Amygdala (tissue), 56 donors: ENCODE data around the gene APRT.

Source experiments
- DNase-seq, 56 donors: peaks; one replicate each; lab custom pipeline; 2025; lab: John Stamatoyannopoulos, UW

The APRT gene

DNA sequence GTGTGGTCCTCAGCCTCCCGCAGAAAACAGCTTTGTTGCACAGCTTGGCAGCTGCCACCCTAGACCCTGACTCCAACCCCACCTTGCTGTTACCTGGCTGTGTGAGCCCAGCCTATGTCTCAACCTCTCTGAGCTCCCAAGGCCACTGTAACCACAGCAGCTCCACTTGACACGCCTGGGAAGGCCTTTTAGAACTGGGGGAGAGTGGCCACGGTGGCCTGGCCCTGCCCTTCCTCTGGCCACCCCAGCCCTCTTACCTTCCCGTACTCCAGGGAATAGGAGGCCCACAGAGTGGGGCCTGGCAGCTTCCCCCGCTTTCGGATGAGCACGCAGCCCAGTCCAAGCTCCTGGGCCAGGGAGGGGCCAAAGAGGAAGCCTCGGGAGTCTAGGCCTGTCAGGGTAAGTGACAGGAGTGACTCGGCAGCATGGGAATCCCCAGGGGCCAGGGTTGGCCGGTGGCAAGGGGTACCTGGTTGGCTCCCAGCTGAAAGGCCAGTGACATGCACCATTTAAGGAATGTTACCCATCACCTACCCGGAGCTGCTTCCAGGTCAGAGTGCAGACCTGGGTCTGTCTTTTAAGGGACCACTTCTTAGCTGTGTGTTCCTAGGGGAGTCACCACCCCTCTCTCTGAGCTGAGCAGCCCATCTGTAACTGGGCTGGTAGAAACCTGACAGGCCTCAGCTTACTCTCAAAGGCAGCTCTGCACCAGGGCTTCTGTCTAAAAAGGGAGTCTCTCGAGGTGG lies 1.4 kb downstream of the APRT start:
- DNase-seq = no peak

DNA sequence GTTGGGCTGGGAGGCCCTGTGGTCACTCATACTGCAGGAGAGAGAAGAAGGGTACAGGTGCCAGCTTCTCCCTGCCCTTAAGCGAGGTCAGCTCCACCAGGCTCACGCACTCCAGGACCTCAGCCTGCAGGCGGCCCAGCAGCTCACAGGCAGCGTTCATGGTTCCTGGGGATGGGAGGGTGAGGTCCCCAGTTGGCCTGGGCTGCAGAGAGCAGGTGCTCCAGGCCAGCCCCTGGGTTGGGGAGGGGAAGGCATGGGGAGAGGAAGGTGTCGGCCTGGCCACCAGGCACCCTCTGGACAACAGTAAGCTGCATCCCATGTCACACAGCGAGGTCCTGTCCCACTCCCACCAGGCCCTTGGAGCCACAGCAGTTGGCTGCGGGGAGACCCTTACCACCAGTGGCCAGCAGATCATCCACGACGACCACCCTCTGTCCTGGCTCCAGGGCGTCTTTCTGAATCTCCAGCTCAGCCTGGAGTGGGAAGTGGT lies 2.0 kb downstream of the APRT start:
- DNase-seq = no peak

DNA sequence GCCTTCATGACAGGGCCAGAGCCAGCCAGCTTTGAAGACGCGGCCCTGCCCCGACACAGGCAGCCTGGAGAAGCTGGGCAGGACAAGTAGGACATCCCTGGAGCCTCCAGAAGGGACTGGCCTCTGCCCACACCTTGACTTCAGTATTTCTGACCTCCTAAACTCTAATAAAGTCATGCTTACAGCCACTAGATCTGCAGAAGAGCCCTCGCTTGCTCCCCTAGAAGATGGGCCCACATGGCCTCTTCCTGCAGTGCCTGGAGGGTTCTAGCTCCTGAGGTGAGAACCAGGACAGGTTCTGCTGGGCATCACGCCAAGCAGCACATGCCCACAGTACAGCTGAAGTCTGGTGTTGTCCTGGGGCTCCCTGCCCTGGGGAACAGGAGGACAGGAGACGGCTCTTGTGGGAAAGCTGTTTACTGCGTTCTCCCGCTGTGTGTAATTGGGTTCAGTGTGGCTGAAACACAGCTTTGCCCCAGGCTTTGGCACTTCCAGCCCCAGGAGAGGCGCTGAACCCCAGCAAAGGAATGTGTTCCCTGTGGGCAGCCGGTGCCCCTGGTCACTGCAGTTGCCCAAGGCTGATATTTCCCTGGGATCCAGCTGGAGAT lies 2.6 kb downstream of the APRT start:
- no peak for DNase-seq

DNA sequence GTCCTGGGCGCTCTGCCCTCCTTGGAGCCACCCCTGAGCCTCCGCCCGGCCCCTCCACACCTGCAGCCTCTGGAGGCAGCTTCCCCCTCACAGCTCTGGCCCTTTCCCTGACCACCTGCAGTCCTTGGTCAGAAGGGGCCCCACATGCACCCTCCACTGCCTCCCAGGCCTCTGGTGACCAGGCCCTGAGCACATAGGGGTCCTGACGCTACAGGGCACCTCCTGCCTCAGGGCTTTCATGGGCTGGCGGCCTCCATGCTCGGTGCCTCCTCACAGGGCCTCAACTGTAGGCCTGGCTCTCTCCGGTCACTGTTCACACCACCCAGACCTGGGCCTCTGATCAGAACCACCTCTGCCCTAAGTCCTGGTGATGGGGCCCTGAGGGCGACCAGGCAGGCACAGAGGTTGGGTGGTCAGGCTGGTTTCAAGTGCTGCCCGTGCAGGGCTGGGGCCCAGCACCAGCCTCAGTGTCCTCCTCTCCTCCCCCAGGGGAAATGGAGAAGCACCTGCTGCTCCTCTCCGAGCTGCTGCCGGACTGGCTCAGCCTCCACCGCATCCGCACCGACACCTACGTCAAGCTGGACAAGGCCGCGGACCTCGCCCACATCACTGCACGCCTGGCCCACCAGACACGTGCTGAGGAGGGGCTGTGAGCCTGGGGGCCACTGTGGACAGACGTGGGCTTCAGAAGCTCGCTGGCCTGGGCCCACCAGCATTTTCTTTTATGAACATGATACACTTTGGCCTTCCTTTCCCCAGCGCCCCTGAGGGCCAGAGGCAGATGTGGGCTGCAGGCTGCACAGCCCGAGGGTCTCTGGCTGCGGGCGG lies 3.9 kb downstream of the APRT start:
- no peak for DNase-seq

DNA sequence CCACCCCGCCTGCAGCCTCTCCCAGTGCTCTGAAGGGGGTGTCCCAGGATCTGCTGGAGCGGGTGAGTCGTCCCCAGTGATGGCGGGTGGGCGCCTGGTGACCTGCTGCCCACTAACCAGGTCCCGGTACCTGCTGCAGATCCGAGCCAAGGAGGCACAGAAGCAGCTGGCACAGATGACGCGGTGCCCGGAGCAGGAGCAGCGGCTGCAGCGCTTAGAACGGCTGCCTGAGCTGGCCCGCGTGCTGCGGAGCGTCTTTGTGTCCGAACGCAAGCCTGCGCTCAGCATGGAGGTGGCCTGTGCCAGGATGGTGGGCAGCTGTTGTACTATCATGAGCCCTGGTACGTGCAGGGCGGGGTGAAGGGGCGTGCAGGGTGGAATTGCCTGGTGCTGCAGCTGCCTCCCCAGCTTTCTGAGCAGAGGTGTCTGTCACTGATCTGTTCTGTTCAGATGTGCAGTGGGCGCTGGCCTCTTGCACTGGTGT lies 4.5 kb downstream of the APRT start:
- DNase-seq = no peak

DNA sequence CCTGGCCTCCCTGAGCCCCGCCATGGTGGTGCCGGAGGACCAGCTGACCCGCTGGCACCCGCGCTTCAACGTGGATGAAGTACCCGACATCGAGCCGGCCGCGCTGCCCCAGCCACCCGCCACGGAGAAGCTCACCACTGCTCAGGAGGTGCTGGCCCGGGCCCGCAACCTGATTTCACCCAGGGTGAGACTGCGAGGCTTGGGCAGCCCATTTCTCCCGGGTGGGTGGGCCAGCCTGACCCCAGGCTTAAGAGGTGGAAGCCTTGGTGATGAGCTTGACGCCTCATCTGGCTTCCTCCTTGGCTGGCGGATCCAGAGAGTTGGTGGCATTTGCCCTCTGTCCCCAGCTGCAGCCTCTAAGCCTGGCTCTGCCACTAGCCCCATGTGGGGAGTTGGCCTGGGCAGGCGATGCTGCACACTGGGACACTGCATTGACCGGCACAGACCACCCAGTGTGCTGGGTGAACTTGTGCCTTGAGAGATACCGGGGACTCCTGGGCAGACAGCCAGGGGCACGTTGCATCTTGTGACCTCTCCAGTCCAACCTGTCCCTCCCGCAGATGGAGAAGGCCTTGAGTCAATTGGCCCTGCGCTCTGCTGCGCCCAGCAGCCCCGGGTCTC lies 5.1 kb downstream of the APRT start:
- DNase-seq = no peak

DNA sequence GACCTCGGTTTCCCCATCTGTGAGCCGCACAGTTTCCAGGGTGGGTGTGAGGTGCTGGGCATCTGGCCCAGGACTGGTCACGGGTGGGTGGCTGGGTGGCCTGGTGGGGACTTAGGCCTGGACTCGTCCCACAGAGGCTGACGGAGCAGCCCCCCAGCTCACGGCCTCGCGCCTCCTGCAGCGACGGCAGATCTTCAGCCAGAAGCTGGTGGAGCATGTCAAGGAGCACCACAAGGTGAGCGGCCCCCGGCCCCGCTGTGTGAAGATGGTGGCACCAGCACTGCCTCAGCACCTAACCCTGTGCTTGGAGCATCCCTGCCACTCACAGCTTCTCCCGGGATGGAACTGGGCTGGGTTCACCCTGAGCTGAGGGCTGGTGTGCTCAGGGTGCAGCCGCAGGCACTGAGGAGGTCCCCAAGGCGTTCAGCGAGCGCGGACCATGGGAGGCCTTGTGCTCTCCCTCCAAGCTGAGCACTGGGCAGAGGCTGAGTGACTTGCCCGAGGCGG lies 5.8 kb downstream of the APRT start:
- no peak for DNase-seq

DNA sequence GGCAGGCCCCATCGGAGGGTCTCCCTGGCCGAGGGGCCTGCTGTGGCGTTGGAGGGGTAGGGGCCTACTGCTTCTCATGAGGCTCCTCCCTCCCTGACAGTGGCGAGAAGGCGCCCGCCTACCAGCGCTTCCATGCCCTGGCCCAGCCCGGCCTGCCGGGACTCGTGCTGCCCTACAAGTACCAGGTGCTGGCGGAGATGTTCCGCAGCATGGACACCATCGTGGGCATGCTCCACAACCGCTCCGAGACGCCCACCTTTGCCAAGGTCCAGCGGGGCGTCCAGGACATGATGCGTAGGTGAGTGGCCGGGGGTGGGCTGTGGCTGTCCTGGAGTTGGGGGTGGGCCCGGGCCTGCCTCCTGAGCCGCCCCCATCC lies 6.4 kb downstream of the APRT start:
- no peak for DNase-seq

DNA sequence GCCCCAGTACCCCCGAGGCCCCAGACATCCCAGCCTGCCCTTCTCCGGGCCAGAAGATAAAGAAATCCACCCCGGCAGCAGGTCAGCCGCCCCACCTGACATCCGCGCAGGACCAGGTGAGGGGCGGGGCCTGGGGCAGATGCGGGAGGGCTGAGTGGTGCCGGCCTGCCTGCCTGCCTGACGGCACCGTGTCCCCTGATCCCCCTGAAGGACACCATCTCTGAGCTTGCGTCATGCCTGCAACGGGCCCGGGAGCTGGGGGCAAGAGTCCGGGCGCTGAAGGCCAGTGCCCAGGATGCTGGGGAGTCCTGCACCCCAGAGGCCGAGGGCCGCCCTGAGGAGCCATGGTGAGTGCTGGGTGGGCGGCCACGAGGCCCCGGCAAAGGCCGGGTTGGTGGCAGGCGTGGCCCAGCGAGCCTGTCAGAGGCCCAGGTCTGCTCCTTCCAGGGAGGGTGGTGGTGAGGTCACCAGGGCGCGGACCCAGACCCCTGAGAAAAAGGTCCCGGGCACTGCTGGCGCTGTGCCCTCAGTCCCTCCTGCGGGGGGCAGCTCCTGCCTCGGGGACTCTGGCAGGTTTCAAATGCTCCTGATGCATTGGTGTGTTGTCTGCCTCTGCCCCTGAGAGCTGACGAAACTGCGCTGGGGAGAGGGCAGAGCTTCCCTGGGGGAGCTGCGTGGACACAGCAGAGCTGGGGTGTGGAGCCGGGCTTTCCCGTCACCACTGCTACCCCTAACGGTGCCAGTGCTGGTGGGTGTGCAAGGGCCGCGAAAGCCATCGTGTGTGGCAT lies 7.0 kb downstream of the APRT start:
- DNase-seq = peak in 3 of 56 donors; percentile 5 to 26 (median 12)

DNA sequence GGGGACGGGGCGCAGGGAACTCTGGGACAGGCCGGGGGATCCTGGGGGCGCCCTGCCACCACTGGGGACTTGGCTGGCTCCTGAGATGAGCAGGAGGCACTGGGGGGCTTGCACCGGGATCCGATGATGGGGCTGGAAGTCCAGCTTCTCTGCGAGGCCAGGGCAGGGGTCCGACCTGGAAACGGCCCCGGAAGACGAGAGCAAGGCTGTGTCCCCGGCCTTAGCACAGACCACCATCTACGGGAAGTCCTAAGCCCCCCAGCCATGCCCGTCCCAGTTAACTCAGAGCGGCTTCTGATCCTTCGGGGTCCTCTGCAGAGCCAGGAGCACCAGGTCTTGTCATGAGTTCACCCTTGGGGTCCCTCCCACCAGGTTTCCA lies 7.6 kb downstream of the APRT start:
- no peak for DNase-seq

DNA sequence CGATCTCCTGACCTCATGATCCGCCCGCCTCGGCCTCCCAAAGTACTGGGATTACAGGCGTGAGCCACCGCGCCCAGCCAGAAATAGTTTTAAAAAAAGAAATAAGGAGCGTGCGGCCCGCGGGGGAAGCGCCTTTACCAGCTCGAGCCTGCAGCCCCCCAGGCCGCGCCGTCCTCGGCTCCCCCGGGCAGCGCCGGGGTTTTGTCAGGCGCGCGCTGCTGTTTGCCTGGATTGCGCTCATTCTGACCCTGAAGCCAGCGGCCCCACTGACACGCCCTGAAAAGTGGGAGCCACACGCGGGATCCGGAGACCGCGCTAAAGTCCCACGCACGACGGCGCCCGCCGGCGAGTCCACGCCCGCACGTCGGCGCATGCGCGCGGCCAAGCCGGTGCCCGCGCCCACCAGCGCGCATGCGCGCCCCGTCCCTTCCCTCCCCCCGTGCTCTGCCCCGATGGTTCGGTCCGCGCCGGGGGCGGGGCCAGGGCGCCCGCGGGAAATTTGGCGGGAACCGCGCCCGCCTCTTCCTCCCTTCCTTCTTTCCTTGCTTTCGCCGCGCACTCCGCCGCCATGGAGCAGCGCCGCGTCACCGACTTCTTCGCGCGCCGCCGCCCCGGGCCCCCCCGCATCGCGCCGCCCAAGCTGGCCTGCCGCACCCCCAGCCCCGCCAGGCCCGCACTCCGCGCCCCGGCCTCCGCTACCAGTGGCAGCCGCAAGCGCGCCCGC lies 8.3 kb downstream of the APRT start, which contains the start of gene CDT1:
CDT1 (plus strand) TSS at position 526 of the 724 bp plus-strand sequence; CDS start at position 569, 43 bp downstream.
- DNase-seq = peak in 46 of 56 donors; percentile 29 to 84 (median 64)

DNA sequence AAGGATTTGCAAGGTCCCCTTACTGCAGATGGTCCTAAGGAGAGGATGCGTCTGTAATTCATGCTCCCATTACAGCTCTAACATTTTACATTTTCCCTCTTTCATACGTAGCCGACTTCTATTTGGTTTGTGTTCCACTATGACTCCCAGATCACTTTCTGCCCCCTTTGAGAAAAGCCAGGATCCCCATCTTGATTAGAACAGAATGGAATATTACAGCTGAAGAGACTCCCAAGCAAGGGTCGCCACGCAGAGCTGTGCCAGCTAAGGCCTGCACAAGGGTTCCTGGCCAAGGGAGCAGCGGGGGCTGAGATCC lies 11.5 kb downstream of the APRT start:
- DNase-seq = no peak

DNA sequence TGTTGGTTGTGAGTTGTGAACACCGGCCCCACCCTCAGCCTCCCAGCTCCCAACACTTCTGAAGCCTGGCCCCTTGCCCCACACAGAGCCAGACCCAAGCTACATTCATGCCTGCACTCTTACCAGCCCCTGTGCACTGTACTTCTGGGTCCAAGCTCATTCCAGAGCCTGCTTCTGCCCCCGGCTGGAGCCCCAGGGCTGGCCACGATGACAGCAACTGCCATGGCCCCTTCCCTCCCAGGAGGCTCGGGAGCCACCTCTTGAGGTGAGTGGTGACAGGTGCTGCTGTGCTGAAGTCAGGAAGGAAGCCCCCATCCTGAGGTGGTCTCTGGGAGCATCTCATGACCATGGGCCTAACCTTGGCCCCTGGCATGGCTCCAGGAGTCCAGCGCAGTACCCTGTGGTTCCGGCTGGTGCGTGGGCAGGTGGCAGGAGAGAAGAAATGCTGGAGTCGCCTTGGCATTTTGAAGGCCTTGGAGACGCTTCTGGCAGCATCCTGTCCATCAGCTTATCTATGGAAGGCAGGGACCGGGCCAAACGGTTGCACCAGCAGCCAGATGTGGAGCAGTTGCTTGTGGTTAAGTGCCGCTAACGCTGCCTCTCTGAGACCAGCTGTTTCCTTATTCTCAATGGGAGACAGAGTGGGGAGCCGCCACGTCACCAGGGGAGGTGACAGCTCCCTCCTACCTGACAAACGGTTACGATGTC lies 12.0 kb downstream of the APRT start:
- no peak for DNase-seq

DNA sequence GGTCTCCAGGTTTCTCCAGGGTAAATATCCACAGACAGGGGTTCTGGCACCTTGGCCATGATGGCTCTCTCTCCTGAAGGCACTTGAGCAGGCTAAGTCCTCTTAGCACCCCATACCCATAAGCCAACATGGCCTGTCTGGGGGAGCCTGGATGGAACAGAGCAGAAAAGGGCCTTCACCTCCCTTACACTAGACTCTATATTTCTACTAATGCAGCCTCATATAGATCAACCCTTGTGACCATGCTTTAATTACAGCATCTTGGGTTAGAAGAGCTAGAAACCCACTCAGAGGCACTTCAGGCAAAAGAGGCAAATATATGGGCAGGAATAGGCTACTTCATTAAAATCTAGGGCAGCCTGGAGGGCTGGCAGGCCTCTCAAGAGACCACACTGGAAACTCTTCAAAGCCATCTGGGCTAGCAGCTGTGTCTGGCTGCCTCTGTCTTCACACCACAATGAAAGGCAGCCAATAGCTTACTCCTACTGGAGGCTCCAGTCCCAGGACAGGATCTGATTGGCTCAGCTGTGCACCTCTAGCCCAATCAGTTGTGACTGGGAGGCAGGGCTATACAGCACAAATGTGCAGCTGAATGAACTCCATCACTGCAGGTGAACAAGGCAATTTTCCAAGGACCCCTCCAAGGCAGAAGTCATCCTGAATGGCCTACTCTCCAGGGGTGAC lies 12.8 kb downstream of the APRT start:
- no peak for DNase-seq

DNA sequence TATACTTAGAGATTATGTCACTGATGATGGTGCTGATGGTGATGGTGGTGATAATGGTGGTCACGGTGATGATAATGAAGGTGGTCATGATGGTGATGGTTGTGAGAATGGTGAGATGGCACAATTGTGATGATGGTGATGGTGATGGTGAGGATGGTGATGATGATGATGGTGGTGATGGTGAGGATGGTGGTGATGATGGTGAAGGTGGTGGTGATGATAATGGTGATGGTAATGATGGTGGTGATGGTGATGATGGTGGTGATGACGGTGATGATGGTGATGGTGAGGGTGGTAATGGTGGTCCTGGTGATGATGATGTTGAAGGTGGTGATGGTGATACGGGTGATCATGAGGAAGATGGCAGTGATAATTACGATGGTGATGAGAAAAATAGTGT lies 13.7 kb downstream of the APRT start:
- DNase-seq = no peak

DNA sequence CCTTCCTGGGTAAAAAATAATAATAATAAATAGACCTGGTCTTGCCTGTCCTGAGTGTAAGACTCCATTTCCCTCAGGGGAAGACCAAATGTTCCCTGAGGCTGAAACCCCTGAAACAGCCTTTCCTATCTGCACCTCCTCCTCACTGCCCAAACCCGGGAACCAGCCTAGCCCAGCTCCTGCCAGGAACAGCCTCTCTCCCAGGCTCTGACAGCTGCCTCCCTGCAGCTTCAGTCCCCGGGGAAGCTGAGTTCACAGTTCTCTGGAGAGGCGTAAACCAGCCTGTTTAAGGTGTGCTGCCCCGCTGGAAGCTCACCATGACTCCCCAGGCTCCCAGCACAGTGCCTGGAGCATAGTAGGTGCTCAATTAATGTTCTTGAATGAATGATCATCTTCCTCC lies 15.4 kb downstream of the APRT start:
- no peak for DNase-seq

DNA sequence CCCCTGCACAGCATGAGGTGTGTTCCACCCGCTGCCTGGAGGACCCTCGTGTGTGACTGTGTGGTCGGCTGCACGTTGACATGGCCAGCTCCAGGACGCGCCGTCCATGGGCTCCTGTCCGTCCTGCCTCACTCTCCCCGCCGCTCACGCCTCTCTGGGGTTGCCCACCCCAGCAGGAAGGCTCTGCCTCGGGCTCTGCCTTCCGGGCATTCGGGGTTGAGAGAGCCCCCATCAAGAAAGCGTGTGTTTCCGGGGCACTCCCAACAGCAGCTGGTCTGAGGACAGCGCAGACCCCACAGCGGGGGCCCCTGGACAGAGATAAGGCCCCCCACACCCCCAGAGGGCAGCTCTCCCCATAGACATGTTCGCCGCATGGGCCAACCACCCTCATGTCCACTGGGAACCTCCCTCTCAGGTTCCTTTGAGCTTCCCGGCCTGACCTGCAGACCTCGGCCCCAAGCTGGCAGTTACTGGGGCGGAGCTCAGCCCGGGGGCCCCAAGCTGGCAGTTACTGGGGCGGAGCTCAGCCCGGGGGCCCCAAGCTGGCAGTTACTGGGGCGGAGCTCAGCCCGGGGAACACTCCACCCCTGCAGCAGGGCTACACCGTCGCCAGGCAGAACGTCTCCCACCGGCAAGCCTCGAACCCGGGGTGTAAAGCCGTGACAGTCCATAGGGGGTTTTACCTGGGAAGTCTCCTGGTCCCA lies 18.3 kb downstream of the APRT start:
- no peak for DNase-seq
